Measurements from ENCODE around the gene PARM1. TPM values are rescaled to one million over a fixed set of nuclear protein-coding genes. Genes with fewer than 3 reads are reported as not detected.

PARM1 gene, protein sequence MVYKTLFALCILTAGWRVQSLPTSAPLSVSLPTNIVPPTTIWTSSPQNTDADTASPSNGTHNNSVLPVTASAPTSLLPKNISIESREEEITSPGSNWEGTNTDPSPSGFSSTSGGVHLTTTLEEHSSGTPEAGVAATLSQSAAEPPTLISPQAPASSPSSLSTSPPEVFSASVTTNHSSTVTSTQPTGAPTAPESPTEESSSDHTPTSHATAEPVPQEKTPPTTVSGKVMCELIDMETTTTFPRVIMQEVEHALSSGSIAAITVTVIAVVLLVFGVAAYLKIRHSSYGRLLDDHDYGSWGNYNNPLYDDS
- total RNA-seq: 28.7 TPM

DNA sequence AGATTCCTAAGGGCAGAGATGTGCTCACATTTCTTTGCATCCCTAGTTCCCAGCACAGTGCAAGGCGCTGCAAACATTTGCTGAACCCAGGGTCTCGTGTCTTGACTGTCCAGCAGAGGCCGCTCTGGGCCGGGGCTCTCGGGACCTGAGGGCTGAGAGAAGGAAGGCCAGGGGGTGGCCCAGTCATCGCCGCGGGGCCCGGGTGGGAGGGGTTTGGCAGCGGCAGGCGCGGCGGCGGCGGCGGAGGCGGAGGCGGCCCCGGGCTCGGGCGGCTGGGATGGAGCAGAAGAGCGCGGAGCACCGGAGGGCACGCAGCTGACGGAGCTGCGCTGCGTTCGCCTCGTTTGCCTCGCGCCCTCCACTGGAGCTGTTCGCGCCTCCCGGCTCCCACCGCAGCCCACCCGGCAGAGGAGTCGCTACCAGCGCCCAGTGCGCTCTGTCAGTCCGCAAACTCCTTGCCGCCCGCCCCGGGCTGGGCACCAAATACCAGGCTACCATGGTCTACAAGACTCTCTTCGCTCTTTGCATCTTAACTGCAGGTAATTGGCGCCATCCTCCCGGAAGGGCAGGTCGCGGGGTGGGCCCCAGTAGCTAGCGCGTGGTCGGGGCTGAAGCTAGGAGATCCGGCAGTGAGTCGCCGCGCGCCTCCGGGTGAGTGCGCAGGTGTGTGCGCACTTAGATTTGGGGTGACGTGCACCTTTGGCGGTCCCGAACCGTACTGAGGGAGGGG lies at the start of gene PARM1:
Gene PARM1 (plus strand): TSS at position 285 of the 730 bp plus-strand sequence. CDS start 212 bp downstream, at position 497.
- H3K4me1 ChIP-seq (ENCODE audit: control insufficient read depth in 3 of 3, insufficient read depth in 3 of 3, low read length in 3 of 3): peaks cover 9 to 12% (median 10%) of the 10 kb centered on the region in 3 donors
- H3K4me3 ChIP-seq (ENCODE audit: low read length in 3 of 3): peak within 1 kb of the TSS; percentile 84 to 86 (median 84)
- H3K9ac ChIP-seq (ENCODE audit: low read depth in 1 of 3, low read length in 3 of 3): peak within 1 kb of the TSS; percentile 74 to 78 (median 74)
- H3K36me3 ChIP-seq (ENCODE audit: control insufficient read depth in 3 of 3, insufficient read depth in 3 of 3, low read length in 3 of 3): no peaks in the 10 kb centered on the region
- H3K9me3 ChIP-seq (ENCODE audit: control insufficient read depth in 3 of 3, low read length in 3 of 3): no peaks in the 10 kb centered on the region
- H3K27me3 ChIP-seq (ENCODE audit: control insufficient read depth in 3 of 3, insufficient read depth in 3 of 3, low read length in 3 of 3): peaks cover 0 to 7% (median 2%) of the 10 kb centered on the region in 3 donors
- H3K27ac ChIP-seq (ENCODE audit: low read depth, low read length): peak within 1 kb of the TSS; percentile 67

DNA sequence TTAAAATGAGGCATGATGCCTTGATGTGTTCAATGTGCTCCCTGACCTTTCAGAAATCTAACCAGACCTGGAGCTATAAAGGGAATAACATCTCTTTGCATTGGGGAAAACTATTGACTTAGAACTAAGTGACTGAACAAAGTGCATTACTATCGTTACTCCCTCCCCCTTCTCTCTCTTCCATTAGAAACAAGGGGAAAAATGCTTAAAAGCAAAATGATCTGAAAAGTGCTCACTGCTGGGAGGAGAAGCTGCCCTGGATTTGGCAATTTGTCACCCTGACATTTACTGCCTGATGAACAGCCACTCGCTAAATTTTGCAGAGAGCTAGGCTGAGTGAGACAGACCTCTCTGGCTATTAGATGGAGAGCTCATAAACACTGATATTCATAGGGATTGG lies 48.6 kb upstream of the PARM1 start:
- H3K9me3 ChIP-seq (ENCODE audit: control insufficient read depth in 3 of 3, low read length in 3 of 3): no peaks in the 10 kb centered on the region
- no peak overlapping the region for H3K9ac ChIP-seq (ENCODE audit: low read depth in 1 of 3, low read length in 3 of 3)
- H3K4me1 ChIP-seq (ENCODE audit: control insufficient read depth in 3 of 3, insufficient read depth in 3 of 3, low read length in 3 of 3): no peaks in the 10 kb centered on the region
- no peaks in the 10 kb centered on the region for H3K36me3 ChIP-seq (ENCODE audit: control insufficient read depth in 3 of 3, insufficient read depth in 3 of 3, low read length in 3 of 3)
- H3K4me3 ChIP-seq (ENCODE audit: low read length in 3 of 3): no peak overlapping the region
- no peak overlapping the region for H3K27ac ChIP-seq (ENCODE audit: low read depth, low read length)
- no peaks in the 10 kb centered on the region for H3K27me3 ChIP-seq (ENCODE audit: control insufficient read depth in 3 of 3, insufficient read depth in 3 of 3, low read length in 3 of 3)

DNA sequence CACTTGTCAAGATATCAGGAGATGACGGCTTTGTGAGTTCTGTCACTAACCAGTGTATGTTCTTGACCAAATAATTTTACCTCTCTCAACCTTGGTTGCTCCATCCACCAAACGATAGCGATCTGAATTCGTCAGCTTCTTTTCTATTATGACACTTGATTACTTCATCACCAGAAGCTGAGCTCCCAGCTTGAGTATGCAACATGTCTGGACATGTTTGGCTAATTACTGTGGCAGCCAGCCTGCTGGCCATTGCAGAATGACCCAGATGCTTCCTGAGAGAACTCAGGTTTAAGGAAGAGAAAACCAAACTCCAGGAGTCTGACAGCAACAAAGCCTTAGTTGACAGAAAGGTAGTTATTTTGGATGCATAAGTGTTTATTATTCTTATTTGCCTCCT lies 46.4 kb upstream of the PARM1 start:
- Histone ChIP-seq H3K4me1 (ENCODE audit: control insufficient read depth in 3 of 3, insufficient read depth in 3 of 3, low read length in 3 of 3) (no peaks in the 10 kb centered on the region), H3K27me3 (ENCODE audit: control insufficient read depth in 3 of 3, insufficient read depth in 3 of 3, low read length in 3 of 3) (no peaks in the 10 kb centered on the region), H3K36me3 (ENCODE audit: control insufficient read depth in 3 of 3, insufficient read depth in 3 of 3, low read length in 3 of 3) (no peaks in the 10 kb centered on the region), H3K9me3 (ENCODE audit: control insufficient read depth in 3 of 3, low read length in 3 of 3) (no peaks in the 10 kb centered on the region), H3K27ac (ENCODE audit: low read depth, low read length) (no peak overlapping the region), H3K9ac (ENCODE audit: low read depth in 1 of 3, low read length in 3 of 3) (no peak overlapping the region), H3K4me3 (ENCODE audit: low read length in 3 of 3) (no peak overlapping the region)

DNA sequence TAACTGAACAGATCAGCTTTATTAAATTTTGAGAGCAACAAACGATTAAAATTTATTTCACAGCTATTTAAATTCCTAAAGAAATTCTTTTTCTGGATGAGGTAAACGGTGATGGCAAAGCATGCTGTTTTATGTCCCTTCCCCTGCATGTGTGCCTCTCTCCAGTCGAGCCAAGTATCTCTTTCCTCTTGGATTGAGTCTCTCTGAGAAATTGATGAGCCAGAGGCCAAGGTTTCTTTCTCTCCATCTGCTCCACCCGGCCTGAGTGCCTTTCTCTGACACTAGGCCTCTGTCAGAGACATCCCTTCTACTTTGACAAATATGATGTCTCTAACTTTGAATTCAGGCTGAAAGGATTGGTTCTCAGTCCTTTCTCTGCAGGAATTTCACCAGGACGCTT lies 42.6 kb upstream of the PARM1 start:
- Histone ChIP-seq H3K4me1 (ENCODE audit: control insufficient read depth in 3 of 3, insufficient read depth in 3 of 3, low read length in 3 of 3) (no peaks in the 10 kb centered on the region), H3K9ac (ENCODE audit: low read depth in 1 of 3, low read length in 3 of 3) (no peak overlapping the region), H3K4me3 (ENCODE audit: low read length in 3 of 3) (no peak overlapping the region), H3K9me3 (ENCODE audit: control insufficient read depth in 3 of 3, low read length in 3 of 3) (no peaks in the 10 kb centered on the region), H3K27ac (ENCODE audit: low read depth, low read length) (no peak overlapping the region), H3K36me3 (ENCODE audit: control insufficient read depth in 3 of 3, insufficient read depth in 3 of 3, low read length in 3 of 3) (no peaks in the 10 kb centered on the region), H3K27me3 (ENCODE audit: control insufficient read depth in 3 of 3, insufficient read depth in 3 of 3, low read length in 3 of 3) (no peaks in the 10 kb centered on the region)

DNA sequence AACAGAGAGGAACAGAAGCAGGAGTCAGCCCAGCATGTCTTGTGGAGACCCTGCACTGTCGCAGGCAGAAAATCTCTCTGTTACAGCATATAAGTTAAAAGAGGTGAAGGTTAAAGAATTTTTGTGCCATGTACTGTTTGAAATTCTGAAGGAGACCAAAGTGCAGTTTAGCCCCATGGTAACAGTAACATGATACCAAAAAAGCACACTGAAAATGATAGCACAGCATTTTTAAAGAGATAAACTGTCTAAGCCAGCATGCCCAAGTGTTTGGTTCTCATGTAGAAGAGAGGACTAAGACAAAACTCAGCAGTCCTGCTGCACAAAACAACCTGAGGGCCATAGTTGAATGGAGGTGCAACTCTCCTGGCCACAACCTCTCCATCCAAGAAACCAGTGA lies 41.9 kb upstream of the PARM1 start:
- H3K27ac ChIP-seq (ENCODE audit: low read depth, low read length): no peak overlapping the region
- no peaks in the 10 kb centered on the region for H3K4me1 ChIP-seq (ENCODE audit: control insufficient read depth in 3 of 3, insufficient read depth in 3 of 3, low read length in 3 of 3)
- no peak overlapping the region for H3K4me3 ChIP-seq (ENCODE audit: low read length in 3 of 3)
- no peaks in the 10 kb centered on the region for H3K27me3 ChIP-seq (ENCODE audit: control insufficient read depth in 3 of 3, insufficient read depth in 3 of 3, low read length in 3 of 3)
- H3K9me3 ChIP-seq (ENCODE audit: control insufficient read depth in 3 of 3, low read length in 3 of 3): no peaks in the 10 kb centered on the region
- H3K9ac ChIP-seq (ENCODE audit: low read depth in 1 of 3, low read length in 3 of 3): no peak overlapping the region
- no peaks in the 10 kb centered on the region for H3K36me3 ChIP-seq (ENCODE audit: control insufficient read depth in 3 of 3, insufficient read depth in 3 of 3, low read length in 3 of 3)

DNA sequence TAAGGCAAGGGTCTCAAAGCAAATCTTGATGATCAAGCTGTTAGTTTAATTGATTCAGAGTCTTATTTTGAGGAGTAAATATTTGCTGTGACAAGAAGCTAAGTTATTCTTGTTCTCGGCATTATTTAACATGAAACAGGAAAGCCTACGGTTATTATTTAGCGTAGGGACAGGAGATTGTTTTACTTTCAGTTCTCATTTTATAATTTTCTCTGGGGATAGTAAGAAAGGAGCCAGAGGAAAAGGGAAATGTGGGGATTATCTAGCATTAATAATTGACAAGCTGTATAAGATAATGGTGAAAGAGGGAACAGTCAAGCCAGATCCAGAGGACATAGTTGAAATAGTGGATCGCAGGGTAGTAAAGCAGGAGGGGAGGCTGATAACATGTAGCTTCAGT lies 39.7 kb upstream of the PARM1 start:
- Histone ChIP-seq H3K9me3 (ENCODE audit: control insufficient read depth in 3 of 3, low read length in 3 of 3) (no peaks in the 10 kb centered on the region), H3K27ac (ENCODE audit: low read depth, low read length) (no peak overlapping the region), H3K36me3 (ENCODE audit: control insufficient read depth in 3 of 3, insufficient read depth in 3 of 3, low read length in 3 of 3) (no peaks in the 10 kb centered on the region), H3K4me1 (ENCODE audit: control insufficient read depth in 3 of 3, insufficient read depth in 3 of 3, low read length in 3 of 3) (no peaks in the 10 kb centered on the region), H3K4me3 (ENCODE audit: low read length in 3 of 3) (peak overlapping the region in 2 of 3 donors; percentile 20 to 44), H3K9ac (ENCODE audit: low read depth in 1 of 3, low read length in 3 of 3) (peak overlapping the region in 2 of 3 donors; percentile 24 to 25), H3K27me3 (ENCODE audit: control insufficient read depth in 3 of 3, insufficient read depth in 3 of 3, low read length in 3 of 3) (no peaks in the 10 kb centered on the region)

DNA sequence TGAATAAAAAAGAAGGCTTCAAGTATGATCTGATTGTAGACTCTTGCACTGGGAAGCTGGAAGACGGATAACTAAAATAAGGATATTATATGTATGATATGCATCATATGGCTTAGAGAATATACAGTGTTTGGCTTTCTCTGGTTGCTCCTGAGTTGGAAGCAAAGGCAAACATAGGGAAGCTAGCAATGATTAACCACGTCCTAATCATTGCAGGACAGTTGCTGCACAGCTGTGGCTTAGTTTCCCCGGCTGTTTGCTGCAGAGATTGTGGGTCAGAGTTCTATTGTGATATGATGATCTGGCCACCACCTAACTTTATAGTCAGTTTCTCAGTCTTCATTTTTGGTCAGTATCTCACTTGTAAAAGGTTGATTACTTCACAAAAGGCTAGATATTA lies 36.3 kb upstream of the PARM1 start:
- Histone ChIP-seq H3K9ac (ENCODE audit: low read depth in 1 of 3, low read length in 3 of 3) (no peak overlapping the region), H3K4me3 (ENCODE audit: low read length in 3 of 3) (no peak overlapping the region), H3K4me1 (ENCODE audit: control insufficient read depth in 3 of 3, insufficient read depth in 3 of 3, low read length in 3 of 3) (no peaks in the 10 kb centered on the region), H3K27me3 (ENCODE audit: control insufficient read depth in 3 of 3, insufficient read depth in 3 of 3, low read length in 3 of 3) (no peaks in the 10 kb centered on the region), H3K27ac (ENCODE audit: low read depth, low read length) (no peak overlapping the region), H3K9me3 (ENCODE audit: control insufficient read depth in 3 of 3, low read length in 3 of 3) (no peaks in the 10 kb centered on the region), H3K36me3 (ENCODE audit: control insufficient read depth in 3 of 3, insufficient read depth in 3 of 3, low read length in 3 of 3) (no peaks in the 10 kb centered on the region)

DNA sequence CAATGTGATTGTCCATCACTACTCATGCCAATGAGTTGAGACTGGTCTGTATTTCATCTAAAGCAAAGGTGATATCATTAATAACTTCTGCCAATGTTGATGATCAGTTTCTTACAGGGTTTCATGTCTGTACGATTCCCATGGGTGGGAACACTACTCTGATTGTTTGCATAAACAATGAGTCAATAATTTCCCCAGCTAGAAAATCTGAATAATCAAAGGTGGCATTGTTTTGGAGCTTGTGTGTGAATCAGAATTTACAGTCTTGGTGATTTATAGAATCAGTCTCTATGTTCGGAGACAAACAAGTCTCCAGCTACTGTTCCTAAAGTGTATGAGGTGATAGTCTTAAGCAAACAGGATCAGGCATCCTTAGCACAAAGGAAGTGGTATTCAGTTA lies 35.5 kb upstream of the PARM1 start:
- H3K36me3 ChIP-seq (ENCODE audit: control insufficient read depth in 3 of 3, insufficient read depth in 3 of 3, low read length in 3 of 3): no peaks in the 10 kb centered on the region
- H3K27me3 ChIP-seq (ENCODE audit: control insufficient read depth in 3 of 3, insufficient read depth in 3 of 3, low read length in 3 of 3): no peaks in the 10 kb centered on the region
- H3K4me1 ChIP-seq (ENCODE audit: control insufficient read depth in 3 of 3, insufficient read depth in 3 of 3, low read length in 3 of 3): no peaks in the 10 kb centered on the region
- H3K9ac ChIP-seq (ENCODE audit: low read depth in 1 of 3, low read length in 3 of 3): no peak overlapping the region
- H3K9me3 ChIP-seq (ENCODE audit: control insufficient read depth in 3 of 3, low read length in 3 of 3): no peaks in the 10 kb centered on the region
- no peak overlapping the region for H3K27ac ChIP-seq (ENCODE audit: low read depth, low read length)
- H3K4me3 ChIP-seq (ENCODE audit: low read length in 3 of 3): no peak overlapping the region

DNA sequence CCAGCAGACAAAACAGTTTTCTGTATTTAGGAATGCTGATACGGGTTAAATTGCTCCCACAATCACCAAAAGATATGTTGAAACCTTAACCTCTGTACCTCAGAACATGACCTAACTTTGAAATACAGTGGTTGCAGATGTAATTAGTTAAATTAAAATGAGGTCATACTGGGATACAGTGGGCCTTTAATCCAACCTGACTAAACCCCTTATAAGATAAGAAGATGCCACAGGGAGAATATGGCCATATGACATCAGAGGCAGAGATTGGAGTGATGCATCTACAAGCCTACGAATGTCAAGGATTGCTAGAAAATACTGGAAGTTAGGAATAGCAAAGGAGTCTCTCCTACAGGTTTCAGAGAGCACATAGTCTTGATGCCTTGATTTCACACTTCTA lies 32.1 kb upstream of the PARM1 start:
- no peaks in the 10 kb centered on the region for H3K9me3 ChIP-seq (ENCODE audit: control insufficient read depth in 3 of 3, low read length in 3 of 3)
- H3K27me3 ChIP-seq (ENCODE audit: control insufficient read depth in 3 of 3, insufficient read depth in 3 of 3, low read length in 3 of 3): no peaks in the 10 kb centered on the region
- no peak overlapping the region for H3K4me3 ChIP-seq (ENCODE audit: low read length in 3 of 3)
- H3K27ac ChIP-seq (ENCODE audit: low read depth, low read length): no peak overlapping the region
- H3K4me1 ChIP-seq (ENCODE audit: control insufficient read depth in 3 of 3, insufficient read depth in 3 of 3, low read length in 3 of 3): no peaks in the 10 kb centered on the region
- H3K9ac ChIP-seq (ENCODE audit: low read depth in 1 of 3, low read length in 3 of 3): no peak overlapping the region
- no peaks in the 10 kb centered on the region for H3K36me3 ChIP-seq (ENCODE audit: control insufficient read depth in 3 of 3, insufficient read depth in 3 of 3, low read length in 3 of 3)

DNA sequence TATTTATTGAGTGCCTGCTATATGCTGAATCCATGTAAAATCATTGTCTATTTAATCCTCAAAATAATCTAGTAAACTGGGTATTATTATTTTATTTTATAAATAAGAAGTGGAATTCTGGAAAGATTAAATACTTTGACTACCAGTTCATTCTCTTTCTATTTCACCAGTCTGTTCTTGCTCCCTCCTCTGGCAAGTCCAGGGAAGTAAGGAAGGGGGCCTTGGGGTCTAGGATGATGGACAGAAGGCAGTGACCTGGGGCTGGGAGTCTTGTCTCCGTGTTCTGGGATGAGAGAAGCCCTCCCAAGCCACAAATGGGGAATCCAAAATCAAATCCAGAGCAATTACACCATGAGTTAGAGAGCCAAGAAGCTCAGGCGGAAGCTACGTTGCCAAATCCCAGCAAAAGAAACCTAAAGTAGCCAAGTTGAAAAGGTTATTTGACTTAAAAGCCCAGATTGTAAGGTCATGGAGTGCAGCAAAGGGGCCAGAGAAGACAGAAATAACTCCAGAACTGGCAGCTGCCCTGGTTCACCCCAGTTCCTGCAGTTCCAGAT lies 28.3 kb upstream of the PARM1 start:
- no peaks in the 10 kb centered on the region for H3K36me3 ChIP-seq (ENCODE audit: control insufficient read depth in 3 of 3, insufficient read depth in 3 of 3, low read length in 3 of 3)
- H3K27me3 ChIP-seq (ENCODE audit: control insufficient read depth in 3 of 3, insufficient read depth in 3 of 3, low read length in 3 of 3): no peaks in the 10 kb centered on the region
- no peak overlapping the region for H3K4me3 ChIP-seq (ENCODE audit: low read length in 3 of 3)
- no peak overlapping the region for H3K27ac ChIP-seq (ENCODE audit: low read depth, low read length)
- H3K4me1 ChIP-seq (ENCODE audit: control insufficient read depth in 3 of 3, insufficient read depth in 3 of 3, low read length in 3 of 3): no peaks in the 10 kb centered on the region
- H3K9ac ChIP-seq (ENCODE audit: low read depth in 1 of 3, low read length in 3 of 3): no peak overlapping the region
- H3K9me3 ChIP-seq (ENCODE audit: control insufficient read depth in 3 of 3, low read length in 3 of 3): no peaks in the 10 kb centered on the region

Data from skeletal muscle tissue (tissue), 4 donors.